ENCODE data around the gene PIP5K1B.

The PIP5K1B gene

GRCh38 chr9:68871236-68871635, 166.2 kb downstream of the PIP5K1B start:
- no peak for DNase-seq

GRCh38 chr9:68872026-68872501, 167.0 kb downstream of the PIP5K1B start:
- DNase-seq, result no peak

GRCh38 chr9:68873179-68873578, 168.1 kb downstream of the PIP5K1B start:
- DNase-seq, result no peak

GRCh38 chr9:68876273-68876672, 171.2 kb downstream of the PIP5K1B start:
- DNase-seq, result no peak

- no peak for DNase-seq
Measured at GRCh38 chr9:68876681-68877080, 171.6 kb downstream of the PIP5K1B start.

GRCh38 chr9:68877219-68877618, 172.2 kb downstream of the PIP5K1B start:
- DNase-seq, result no peak

GRCh38 chr9:68878450-68878849, 173.4 kb downstream of the PIP5K1B start:
- no peak for DNase-seq

GRCh38 chr9:68883224-68883623, 178.2 kb downstream of the PIP5K1B start:
- DNase-seq, result no peak

GRCh38 chr9:68887232-68887631, 182.2 kb downstream of the PIP5K1B start:
- DNase-seq, result no peak

- DNase-seq, result no peak
Measured at GRCh38 chr9:68894502-68894901, 189.5 kb downstream of the PIP5K1B start.

- DNase-seq, result no peak
Measured at GRCh38 chr9:68895741-68896478, 190.9 kb downstream of the PIP5K1B start.

GRCh38 chr9:68896486-68896885, 191.4 kb downstream of the PIP5K1B start:
- DNase-seq, result no peak

GRCh38 chr9:68897577-68898145, 192.6 kb downstream of the PIP5K1B start:
- no peak for DNase-seq

GRCh38 chr9:68898781-68899439, 193.9 kb downstream of the PIP5K1B start:
- no peak for DNase-seq

GRCh38 chr9:68904454-68904853, 199.4 kb downstream of the PIP5K1B start:
- DNase-seq, result no peak

- no peak for DNase-seq
Measured at GRCh38 chr9:68905129-68905528, 200.1 kb downstream of the PIP5K1B start.

- no peak for DNase-seq
Measured at GRCh38 chr9:68907910-68908309, 202.9 kb downstream of the PIP5K1B start.

- no peak for DNase-seq
Measured at GRCh38 chr9:68912561-68912960, 207.5 kb downstream of the PIP5K1B start.

- DNase-seq, result no peak
Measured at GRCh38 chr9:68913054-68913453, 208.0 kb downstream of the PIP5K1B start.

- no peak for DNase-seq
Measured at GRCh38 chr9:68914751-68915150, 209.7 kb downstream of the PIP5K1B start.

GRCh38 chr9:68919661-68920060, 214.6 kb downstream of the PIP5K1B start:
- DNase-seq, result no peak

GRCh38 chr9:68920921-68921320, 215.9 kb downstream of the PIP5K1B start:
- no peak for DNase-seq

GRCh38 chr9:68923480-68923879, 218.4 kb downstream of the PIP5K1B start:
- DNase-seq, result no peak

GRCh38 chr9:68925175-68925574, 220.1 kb downstream of the PIP5K1B start:
- DNase-seq, result no peak

Measured in SIG-M5 (cell line).